Sigmoid colon (tissue), 7 donors: ENCODE measurements around the gene ZNF451. TPM values are rescaled to one million over a fixed set of nuclear protein-coding genes. Genes with fewer than 3 reads are reported as not detected.

Source experiments
- DNase-seq: peaks from one replicate; pipeline ENCODE4 v3.0.0-alpha.2; 2019
- H3K27ac ChIP-seq, 4 donors: fragments of 200-600 bp; sonication (generic); one replicate each; pipeline ENCODE4 v1.5.1; 2016 to 2019; ENCODE audit warnings: mild to moderate bottlenecking in 1 of 4
- H3K27me3 ChIP-seq, 3 donors: fragments of 200-600 bp; sonication (generic); one replicate each; pipeline ENCODE4 v1.5.1; 2019; ENCODE audit warnings: mild to moderate bottlenecking in 1 of 3
- H3K36me3 ChIP-seq, 4 donors: fragments of 200-600 bp; sonication (generic); one replicate each; pipeline ENCODE4 v1.5.1; 2016 to 2019
- H3K4me1 ChIP-seq, 4 donors: fragments of 200-600 bp; sonication (generic); one replicate each; pipeline ENCODE4 v1.5.1; 2017 to 2019
- H3K4me3 ChIP-seq, 4 donors: fragments of 200-600 bp; sonication (generic); one replicate each; pipeline ENCODE4 v1.5.1; 2017 to 2019; ENCODE audit warnings: mild to moderate bottlenecking in 2 of 4, moderate library complexity in 1 of 4
- H3K9me3 ChIP-seq, 4 donors: fragments of 200-600 bp in 3 of 4; sonication (generic) in 3 of 4; one replicate each; pipeline versions ENCODE4 v1.5.1 to v1.6.1; 2013 to 2019
- CTCF ChIP-seq, 4 experiments: fragments of 450-650 bp in 3 of 4; fragments of 200-600 bp in 1 of 4; IDR thresholded peaks; one replicate each; pipeline ENCODE4 v1.5.1; 2016 to 2019; ENCODE audit warnings: antibody characterized with exemption in 4 of 4, mild to moderate bottlenecking in 3 of 4, moderate library complexity in 2 of 4
- EP300 ChIP-seq, 4 donors: sonication (generic); formaldehyde crosslinking; IDR thresholded peaks; one replicate each; pipeline ENCODE4 v1.6.1; 2017; ENCODE audit warnings: antibody characterized with exemption in 4 of 4
- POLR2A ChIP-seq, 2 donors: fragments of 450-650 bp; IDR thresholded peaks; one replicate each; pipeline ENCODE4 v1.6.1; 2016; ENCODE audit warnings: antibody characterized with exemption in 2 of 2, mild to moderate bottlenecking in 2 of 2, moderate library complexity in 2 of 2
- POLR2AphosphoS5 ChIP-seq, 4 donors: sonication (generic); formaldehyde crosslinking; IDR thresholded peaks; one replicate each; pipeline ENCODE4 v1.6.1; 2017; ENCODE audit warnings: antibody characterized with exemption in 4 of 4
- WGBS, 2 donors: extraction: QIAGEN DNeasy Blood & Tissue Kit; methylation state at CpG; one replicate each; pipeline ENCODE4 v1.1.7; 2013; 5-methylcytosine and 5-hydroxymethylcytosine counted together
- intact Hi-C: fragments of 100-400 bp; cut with DNase I; formaldehyde crosslinking; loops from one replicate; pipeline ENCODE4 v1.15.1; 2023
- polyA plus RNA-seq, 3 donors: library from polyadenylated mRNA; stranded (reverse); fragments of 200-250 nt; gene quantifications; one replicate each; pipeline ENCODE4 v1.2.3, GENCODE V29; 2013
- total RNA-seq, 4 donors: library from RNA; depleted of rRNA; stranded (reverse); fragments of >200 nt; gene quantifications; one replicate each; pipeline ENCODE4 v1.1.0, GENCODE V29; 2016
- donor health status: healthy with polysubstance abuse.
- donor health status: Bipolar disorder and iron deficiency.
- donor health status: healthy.

Gene ZNF451
- total and polyA plus RNA-seq, 7 donors = 4.2 to 70.1 (median 56.6) TPM

- Histone ChIP-seq H3K4me1 (peaks cover 0 to 96% (median 52%) of the 10 kb centered on the region in 4 donors), H3K9me3 (no peaks in the 10 kb centered on the region), H3K27me3 (no peaks in the 10 kb centered on the region), H3K27ac (peak overlapping the region in 3 of 4 donors; percentile 2 to 100 (median 96)), H3K36me3 (no peaks in the 10 kb centered on the region), H3K4me3 (no peak overlapping the region)
- no peak for TF ChIP-seq EP300 (IDR thresholded peaks at IDR 0.05)
- no peak for TF ChIP-seq POLR2AphosphoS5 (IDR thresholded peaks at IDR 0.05)
- no peak for TF ChIP-seq POLR2A (IDR thresholded peaks at IDR 0.05)
- TF ChIP-seq CTCF (IDR thresholded peaks at IDR 0.05) = no peak
- intact Hi-C loops = no loop called here
- no peak for DNase-seq
Measured at GRCh38 chr6:57209030-57209429, 119.0 kb downstream of the ZNF451 start.

- H3K27ac ChIP-seq = peak overlapping the region in 3 of 4 donors; percentile 2 to 100 (median 96)
- peaks cover 0 to 91% (median 58%) of the 10 kb centered on the region in 4 donors for H3K4me1 ChIP-seq
- no peaks in the 10 kb centered on the region for H3K36me3 ChIP-seq
- intact Hi-C loops = no loop called here
- H3K27me3 ChIP-seq = no peaks in the 10 kb centered on the region
- H3K4me3 ChIP-seq = no peak overlapping the region
- DNase-seq = no peak
- H3K9me3 ChIP-seq = no peaks in the 10 kb centered on the region
- no peak for TF ChIP-seq POLR2AphosphoS5 (IDR thresholded peaks at IDR 0.05)
- no peak for TF ChIP-seq EP300 (IDR thresholded peaks at IDR 0.05)
- TF ChIP-seq POLR2A (IDR thresholded peaks at IDR 0.05) = no peak
- TF ChIP-seq CTCF (IDR thresholded peaks at IDR 0.05) = no peak
- WGBS, 2 donors = 95% methylated on average over 5 of the region's 5 CpGs
Measured at GRCh38 chr6:57210060-57210459, 120.1 kb downstream of the ZNF451 start.

- TF ChIP-seq CTCF (IDR thresholded peaks at IDR 0.05) = no peak
- no peak for TF ChIP-seq POLR2AphosphoS5 (IDR thresholded peaks at IDR 0.05)
- no peak for TF ChIP-seq EP300 (IDR thresholded peaks at IDR 0.05)
- TF ChIP-seq POLR2A (IDR thresholded peaks at IDR 0.05) = no peak
- WGBS, 2 donors = 94 to 97% methylated on average over 1 of the region's 1 CpG
Measured at GRCh38 chr6:57215260-57215659, 125.3 kb downstream of the ZNF451 start.

GRCh38 chr6:57216235-57217101, 126.5 kb downstream of the ZNF451 start:
- Histone ChIP-seq H3K4me1 (peaks cover 0 to 70% (median 38%) of the 10 kb centered on the region in 4 donors), H3K27ac (peak overlapping the region; percentile 2 to 100 (median 84)), H3K9me3 (no peaks in the 10 kb centered on the region), H3K27me3 (no peaks in the 10 kb centered on the region), H3K4me3 (peak overlapping the region in 3 of 4 donors; percentile 10 to 22 (median 13)), H3K36me3 (no peaks in the 10 kb centered on the region)
- peak; percentile 86 for DNase-seq
- 18 to 59% methylated on average over 7 of the region's 7 CpGs for WGBS, 2 donors
- intact Hi-C loops = no loop called here
- peak in 2 of 4 experiments; percentile 11 to 36 for TF ChIP-seq CTCF (IDR thresholded peaks at IDR 0.05)
- peak in 2 of 4 donors; percentile 32 to 67 for TF ChIP-seq EP300 (IDR thresholded peaks at IDR 0.05)
- TF ChIP-seq POLR2AphosphoS5 (IDR thresholded peaks at IDR 0.05) = peak; percentile 33 to 80 (median 64)
- TF ChIP-seq POLR2A (IDR thresholded peaks at IDR 0.05) = no peak

More at GRCh38 chr6:57215260-57215659, 125.3 kb downstream of the ZNF451 start:
- Histone ChIP-seq H3K27ac (peak overlapping the region in 3 of 4 donors; percentile 72 to 100 (median 96)), H3K4me3 (no peak overlapping the region), H3K9me3 (no peaks in the 10 kb centered on the region), H3K36me3 (no peaks in the 10 kb centered on the region), H3K27me3 (no peaks in the 10 kb centered on the region), H3K4me1 (peaks cover 0 to 77% (median 44%) of the 10 kb centered on the region in 4 donors)
- intact Hi-C loops = no loop called here
- DNase-seq = no peak
